ENCODE results near the gene TRAT1.

GRCh38 chr3:108833611-108834010 lies 11.0 kb downstream of the TRAT1 start:
- TF ChIP-seq CTCF (IDR thresholded peaks at IDR 0.05) (no peak), REST (IDR thresholded peaks at IDR 0.05; ENCODE audit: insufficient read depth in 1 of 2, low read depth in 2 of 2, low read length in 1 of 2) (no peak), POLR2AphosphoS5 (IDR thresholded peaks at IDR 0.05; ENCODE audit: low read depth, low read length) (no peak), SIN3A (IDR thresholded peaks at IDR 0.05; ENCODE audit: borderline replicate concordance, insufficient read depth, low read depth, low read length) (no peak), TCF7L2 (IDR thresholded peaks at IDR 0.05; ENCODE audit: low read depth, low read length) (no peak)

All from Panc1 (cell line).